ENCODE data around the gene OTUD4. TPM values are rescaled to one million over a fixed set of nuclear protein-coding genes. Genes with fewer than 3 reads are reported as not detected.

Gene OTUD4
- total RNA-seq, 4 donors from 2014 or later: 31.7 to 43.6 (median 41.2) TPM

GRCh38 chr4:145196747-145197146 is 16.4 kb upstream of the OTUD4 start:
- Histone ChIP-seq H3K4me1 (no peaks in the 10 kb centered on the region), H3K27me3 (no peaks in the 10 kb centered on the region), H3K9me3 (no peaks in the 10 kb centered on the region), H3K36me3 (no peaks in the 10 kb centered on the region), H3K4me3 (no peak overlapping the region), H3K27ac (no peak overlapping the region)
- no peak for DNase-seq (ENCODE audit: low spot score in 2 of 2)
- 70% methylated on average over 3 of the region's 3 CpGs for WGBS
- TF ChIP-seq CTCF (IDR thresholded peaks at IDR 0.05) (no peak), POLR2A (IDR thresholded peaks at IDR 0.05) (no peak), POLR2AphosphoS5 (IDR thresholded peaks at IDR 0.05) (no peak), EP300 (IDR thresholded peaks at IDR 0.05) (no peak)

GRCh38 chr4:145195167-145195952 is 15.0 kb upstream of the OTUD4 start:
- TF ChIP-seq POLR2A (IDR thresholded peaks at IDR 0.05) (no peak), CTCF (IDR thresholded peaks at IDR 0.05) (no peak), POLR2AphosphoS5 (IDR thresholded peaks at IDR 0.05) (no peak), EP300 (IDR thresholded peaks at IDR 0.05) (no peak)
- H3K36me3 ChIP-seq: no peaks in the 10 kb centered on the region
- H3K4me3 ChIP-seq: no peak overlapping the region
- WGBS: 66% methylated on average over 3 of the region's 3 CpGs
- no peaks in the 10 kb centered on the region for H3K4me1 ChIP-seq
- H3K27ac ChIP-seq: no peak overlapping the region
- no peaks in the 10 kb centered on the region for H3K9me3 ChIP-seq
- DNase-seq (ENCODE audit: low spot score in 2 of 2): no peak
- no peaks in the 10 kb centered on the region for H3K27me3 ChIP-seq

- Histone ChIP-seq H3K4me3 (no peak overlapping the region), H3K36me3 (no peaks in the 10 kb centered on the region), H3K9me3 (no peaks in the 10 kb centered on the region), H3K27me3 (no peaks in the 10 kb centered on the region), H3K27ac (no peak overlapping the region), H3K4me1 (no peaks in the 10 kb centered on the region)
- WGBS: 58% methylated on average over 3 of the region's 3 CpGs
- TF ChIP-seq CTCF (IDR thresholded peaks at IDR 0.05) (no peak), POLR2A (IDR thresholded peaks at IDR 0.05) (no peak), POLR2AphosphoS5 (IDR thresholded peaks at IDR 0.05) (no peak), EP300 (IDR thresholded peaks at IDR 0.05) (no peak)
- no peak for DNase-seq (ENCODE audit: low spot score in 2 of 2)
These were observed 9.6 kb upstream of the OTUD4 start for GRCh38 chr4:145189981-145190380.

GRCh38 chr4:145186729-145187128 is 6.3 kb upstream of the OTUD4 start:
- no peak for TF ChIP-seq POLR2A (IDR thresholded peaks at IDR 0.05)
- TF ChIP-seq EP300 (IDR thresholded peaks at IDR 0.05): no peak
- no peak for TF ChIP-seq POLR2AphosphoS5 (IDR thresholded peaks at IDR 0.05)
- no peak for TF ChIP-seq CTCF (IDR thresholded peaks at IDR 0.05)
- WGBS: 83% methylated on average over 3 of the region's 3 CpGs

GRCh38 chr4:145183581-145183980 is 3.2 kb upstream of the OTUD4 start:
- Histone ChIP-seq H3K4me3 (no peak overlapping the region), H3K27me3 (no peaks in the 10 kb centered on the region), H3K27ac (no peak overlapping the region), H3K4me1 (peaks cover 11% of the 10 kb centered on the region), H3K9me3 (no peaks in the 10 kb centered on the region), H3K36me3 (no peaks in the 10 kb centered on the region)
- no peak for DNase-seq (ENCODE audit: low spot score in 2 of 2)
- TF ChIP-seq POLR2A (IDR thresholded peaks at IDR 0.05) (no peak), EP300 (IDR thresholded peaks at IDR 0.05) (no peak), CTCF (IDR thresholded peaks at IDR 0.05) (no peak), POLR2AphosphoS5 (IDR thresholded peaks at IDR 0.05) (no peak)
- 91% methylated on average over 2 of the region's 2 CpGs for WGBS

More at GRCh38 chr4:145186729-145187128, 6.3 kb upstream of the OTUD4 start:
- Histone ChIP-seq H3K4me1 (no peaks in the 10 kb centered on the region), H3K4me3 (no peak overlapping the region), H3K27ac (no peak overlapping the region), H3K36me3 (no peaks in the 10 kb centered on the region), H3K9me3 (no peaks in the 10 kb centered on the region), H3K27me3 (no peaks in the 10 kb centered on the region)
- no peak for DNase-seq (ENCODE audit: low spot score in 2 of 2)

Measured in suprapubic skin (tissue), 4 donors.